Femur (tissue), 1 donor: ENCODE measurements around the gene SDCCAG8.
"Not testable (repeated sequence)": the region's sequence is repeated elsewhere in the genome, so short reads cannot be mapped to it uniquely, and the experiment has no call there.

Source experiments
- DNase-seq: peaks from one replicate; pipeline ENCODE4 v3.0.0-alpha.2; 2017

Gene SDCCAG8

DNA sequence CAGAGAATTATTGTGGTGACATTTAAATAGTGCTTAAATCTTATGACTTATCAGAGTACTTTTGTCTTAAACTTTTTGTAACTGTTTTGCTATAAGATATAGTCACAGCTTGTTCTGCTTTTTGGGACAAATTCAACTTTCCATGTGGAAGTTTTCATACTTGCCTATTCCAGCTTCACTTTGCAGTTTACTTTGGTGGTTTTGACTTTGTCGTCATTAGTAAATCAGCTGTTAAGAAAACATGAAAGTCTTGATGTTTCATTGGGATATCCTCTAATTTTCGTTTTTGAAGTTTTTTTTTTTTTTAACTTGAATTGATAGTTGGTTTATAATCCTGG lies 31.3 kb downstream of the SDCCAG8 start:
- no peak for DNase-seq

GRCh38 chr1:243287652-243288051 lies 31.8 kb downstream of the SDCCAG8 start:
- no peak for DNase-seq

GRCh38 chr1:243288062-243288461 lies 32.2 kb downstream of the SDCCAG8 start:
- DNase-seq: no peak

GRCh38 chr1:243291292-243291691 lies 35.5 kb downstream of the SDCCAG8 start:
- DNase-seq: no peak

GRCh38 chr1:243292117-243292516 lies 36.3 kb downstream of the SDCCAG8 start:
- no peak for DNase-seq

GRCh38 chr1:243293941-243294722 lies 38.3 kb downstream of the SDCCAG8 start:
- no peak for DNase-seq

DNA sequence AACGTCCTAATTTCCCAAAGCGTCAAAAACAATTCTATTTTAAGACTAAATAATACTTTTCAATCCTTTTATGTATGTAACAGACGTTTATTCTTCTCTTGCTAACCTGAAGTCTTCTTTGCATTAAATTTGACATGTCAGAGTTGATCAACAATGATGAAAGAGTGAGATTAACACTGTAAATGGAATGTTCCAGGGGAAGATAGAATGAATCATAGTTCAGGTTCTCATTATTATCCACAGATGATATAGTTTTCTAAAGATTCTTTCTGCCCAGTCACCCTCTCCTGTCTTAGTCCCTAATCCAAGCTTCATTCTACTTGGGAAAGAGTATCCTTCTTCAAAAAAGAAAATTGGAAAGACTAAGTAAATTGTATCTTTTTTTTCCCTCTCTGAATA lies 38.9 kb downstream of the SDCCAG8 start:
- DNase-seq: no peak

DNA sequence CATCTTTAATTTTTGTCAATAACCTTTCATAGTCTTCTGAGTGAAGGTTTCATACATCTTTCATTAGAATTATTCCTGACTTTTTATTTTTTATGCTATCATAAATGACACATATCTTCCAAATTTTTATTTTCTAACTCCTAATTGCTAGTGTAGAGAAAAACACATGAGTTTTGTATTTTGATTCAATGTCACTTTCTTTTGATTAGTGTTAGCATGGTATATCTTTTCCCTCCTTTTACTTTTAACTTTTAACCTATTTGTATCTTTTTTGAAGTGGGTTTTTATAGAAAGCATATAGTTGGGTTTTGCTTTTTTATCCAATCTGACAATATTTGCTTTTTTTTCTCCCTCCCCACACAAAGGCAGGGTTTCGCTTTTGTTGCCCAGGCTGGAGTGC lies 43.2 kb downstream of the SDCCAG8 start:
- no peak for DNase-seq

GRCh38 chr1:243301059-243301458 lies 45.2 kb downstream of the SDCCAG8 start:
- DNase-seq: no peak

DNA sequence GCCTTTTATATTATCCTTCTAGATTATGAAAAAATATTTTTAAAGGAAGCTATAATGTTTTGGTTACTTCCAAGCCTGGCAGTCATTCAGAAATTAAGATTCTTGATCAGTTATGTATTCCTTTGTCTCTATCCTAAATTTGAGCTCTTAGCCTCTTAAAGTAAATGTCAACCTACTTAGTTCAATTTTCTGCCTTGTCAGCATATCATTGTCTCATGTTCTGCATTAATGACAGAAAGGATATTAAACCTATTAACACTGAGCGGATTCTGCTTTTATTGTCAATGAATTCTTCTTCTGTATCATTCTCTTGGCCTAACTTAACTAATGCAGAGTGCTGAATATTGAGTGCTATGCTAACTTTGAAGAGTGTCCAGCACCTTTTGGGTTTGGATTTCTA lies 56.0 kb downstream of the SDCCAG8 start:
- no peak for DNase-seq

GRCh38 chr1:243312952-243313634 lies 57.3 kb downstream of the SDCCAG8 start:
- DNase-seq: no peak

- DNase-seq: no peak
Measured at GRCh38 chr1:243313635-243314536, 58.0 kb downstream of the SDCCAG8 start.

DNA sequence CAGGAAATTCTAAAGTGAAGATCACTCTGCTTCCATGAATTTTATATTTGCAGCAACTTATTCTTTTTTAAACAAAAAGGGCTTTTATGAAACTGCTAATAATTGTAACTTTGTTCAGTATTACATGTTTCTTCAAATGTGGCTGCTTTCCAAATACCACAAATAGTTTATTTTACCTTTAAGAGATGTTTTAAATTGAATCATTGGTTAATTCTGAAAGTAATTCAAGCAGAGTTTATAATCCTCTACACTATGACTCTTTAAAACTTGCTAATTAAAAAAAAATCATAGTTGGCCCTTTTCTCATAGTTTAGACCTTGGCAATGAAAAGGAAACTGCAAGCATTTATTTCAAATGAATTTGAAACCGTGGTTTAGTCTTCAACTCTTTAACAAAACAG lies 59.6 kb downstream of the SDCCAG8 start:
- DNase-seq: no peak

- no peak for DNase-seq
Measured at GRCh38 chr1:243315893-243316292, 60.1 kb downstream of the SDCCAG8 start.

GRCh38 chr1:243316366-243316989 lies 60.6 kb downstream of the SDCCAG8 start:
- peak; percentile 35 for DNase-seq

DNA sequence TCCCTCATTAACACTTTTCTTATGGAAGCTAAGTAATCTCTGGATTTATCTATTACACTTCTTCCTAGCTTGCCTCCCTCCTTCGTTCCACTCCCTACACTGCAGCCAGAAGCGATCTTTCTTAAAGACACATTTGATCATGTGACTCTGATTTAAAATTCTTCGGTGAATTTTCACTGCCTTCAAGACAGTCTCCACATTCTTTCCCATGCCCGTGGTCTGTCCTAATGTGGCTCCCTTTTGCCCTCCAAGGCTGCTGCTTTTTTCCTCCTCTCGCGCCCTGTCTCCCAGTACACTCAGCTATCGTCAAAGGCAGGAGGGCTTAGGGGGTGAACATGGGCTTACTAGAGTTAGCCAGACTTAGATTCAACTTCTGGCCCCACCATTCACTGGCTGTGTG lies 64.4 kb downstream of the SDCCAG8 start:
- no peak for DNase-seq

DNA sequence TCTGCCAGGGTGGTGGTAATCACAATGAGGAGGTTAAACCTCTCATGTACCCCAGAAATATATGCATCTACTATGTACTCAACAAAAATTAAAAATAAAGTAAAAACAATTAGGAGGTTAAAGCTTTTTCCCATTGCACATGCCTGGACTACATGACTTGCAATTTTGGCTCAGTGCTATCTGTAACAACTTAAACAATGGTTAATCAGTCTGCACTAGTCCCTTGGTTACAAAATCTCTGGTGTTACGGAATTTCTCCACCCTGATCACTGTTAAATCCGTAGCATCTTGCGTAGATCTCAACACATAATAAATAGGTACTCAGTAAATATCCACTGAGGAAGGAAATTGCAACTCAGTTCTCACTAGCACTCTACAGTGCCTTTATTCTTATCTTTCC lies 66.5 kb downstream of the SDCCAG8 start:
- DNase-seq: no peak

DNA sequence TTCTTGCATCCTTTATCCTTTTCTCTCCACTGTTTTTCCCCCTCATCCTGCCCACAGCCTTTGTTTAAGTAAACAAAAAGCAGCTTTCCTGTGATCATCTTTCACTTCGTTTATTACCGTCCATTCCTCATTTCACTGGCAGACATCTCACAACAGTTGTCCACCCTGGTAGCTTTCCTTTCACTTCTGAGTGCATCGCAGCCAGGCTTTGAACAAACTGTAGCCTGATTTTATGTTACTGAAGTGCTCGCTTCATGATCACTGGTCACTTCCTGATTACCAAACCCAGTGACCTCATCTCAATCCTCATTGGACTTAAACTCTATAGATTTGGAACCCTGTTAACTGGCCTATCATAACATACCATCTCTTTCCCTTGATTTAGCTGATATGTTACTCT lies 67.7 kb downstream of the SDCCAG8 start:
- DNase-seq: no peak

DNA sequence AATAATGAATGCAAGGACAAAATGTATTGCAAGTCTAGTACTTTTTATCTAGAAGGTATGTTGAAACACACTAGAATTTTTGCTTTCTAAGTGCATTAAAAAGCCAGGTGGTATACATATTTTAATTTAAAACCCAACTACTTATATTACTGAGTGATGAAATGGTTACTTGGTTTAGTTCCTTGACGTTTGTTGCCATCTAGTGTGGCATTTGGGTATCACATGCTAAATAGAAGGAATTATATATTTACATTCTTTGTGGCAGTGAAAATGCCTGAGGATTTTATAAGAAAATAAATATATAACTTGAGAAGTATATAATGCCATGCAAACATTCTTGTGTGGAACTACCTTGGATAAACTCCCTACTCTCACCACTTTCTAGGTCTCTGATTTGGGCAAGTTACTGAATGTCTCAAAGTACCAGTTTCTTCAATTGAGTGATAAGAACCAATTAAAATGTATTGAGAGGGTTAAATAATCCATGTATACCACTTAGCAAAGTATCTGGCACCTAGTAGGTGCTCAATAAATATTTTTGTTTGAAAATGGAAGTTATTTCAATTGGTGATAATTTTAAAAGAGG lies 69.6 kb downstream of the SDCCAG8 start:
- no peak for DNase-seq

DNA sequence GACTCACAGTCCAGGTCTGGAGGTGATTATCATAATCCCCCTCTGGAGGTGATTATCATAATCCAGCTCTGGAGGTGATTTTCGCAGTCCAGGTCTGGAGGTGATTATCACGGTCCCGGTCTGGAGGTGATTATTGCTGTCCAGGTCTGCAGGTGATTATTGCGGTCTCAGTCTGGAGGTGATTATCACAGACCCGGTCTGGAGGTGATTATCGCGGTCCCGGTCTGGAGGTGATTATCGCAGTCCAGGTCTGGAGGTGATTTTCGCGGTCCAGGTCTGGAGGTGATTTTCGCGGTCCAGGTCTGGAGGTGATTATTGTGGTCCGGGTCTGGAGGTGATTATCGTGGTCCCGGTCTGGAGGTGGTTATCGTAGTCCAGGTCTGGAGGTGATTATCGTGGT lies 76.6 kb downstream of the SDCCAG8 start:
- no peak for DNase-seq

DNA sequence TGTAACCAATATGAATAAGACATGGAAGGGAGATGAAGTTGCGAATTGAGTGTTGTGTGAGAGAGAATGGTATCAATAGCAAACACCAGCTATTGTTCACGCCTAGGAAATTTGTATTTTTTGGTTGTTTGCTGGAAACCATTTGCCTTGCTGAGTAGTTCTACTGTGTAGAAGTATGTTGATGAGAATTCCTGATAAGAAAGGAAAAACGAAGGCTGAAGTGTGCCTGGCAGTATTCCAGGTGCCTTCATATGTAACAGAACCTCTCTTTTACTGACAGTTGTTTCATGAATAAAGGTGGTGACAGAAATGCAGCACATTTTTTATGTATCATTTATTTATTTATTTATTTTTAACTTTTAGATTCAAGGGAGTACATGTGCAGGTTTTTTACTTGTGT lies 79.5 kb downstream of the SDCCAG8 start:
- no peak for DNase-seq

DNA sequence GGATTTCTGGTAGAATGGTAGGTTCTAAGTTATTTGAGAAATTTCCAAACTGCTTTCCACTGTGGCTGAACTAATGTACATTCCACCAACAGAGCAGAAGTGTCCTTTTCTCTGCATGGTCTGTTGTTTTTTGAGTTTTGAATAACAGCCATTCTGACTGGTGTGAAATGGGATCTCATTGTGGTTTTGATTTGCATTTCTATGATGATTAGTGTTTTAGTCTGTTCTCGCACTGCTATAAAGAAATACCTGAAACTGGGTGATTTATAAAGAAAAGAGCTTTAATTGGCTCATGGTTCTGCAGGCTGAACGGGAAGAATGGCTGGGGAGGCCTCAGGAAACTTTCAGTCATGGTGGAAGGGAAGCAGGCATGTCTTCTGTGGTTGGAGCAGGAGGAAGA lies 80.3 kb downstream of the SDCCAG8 start:
- no peak for DNase-seq

DNA sequence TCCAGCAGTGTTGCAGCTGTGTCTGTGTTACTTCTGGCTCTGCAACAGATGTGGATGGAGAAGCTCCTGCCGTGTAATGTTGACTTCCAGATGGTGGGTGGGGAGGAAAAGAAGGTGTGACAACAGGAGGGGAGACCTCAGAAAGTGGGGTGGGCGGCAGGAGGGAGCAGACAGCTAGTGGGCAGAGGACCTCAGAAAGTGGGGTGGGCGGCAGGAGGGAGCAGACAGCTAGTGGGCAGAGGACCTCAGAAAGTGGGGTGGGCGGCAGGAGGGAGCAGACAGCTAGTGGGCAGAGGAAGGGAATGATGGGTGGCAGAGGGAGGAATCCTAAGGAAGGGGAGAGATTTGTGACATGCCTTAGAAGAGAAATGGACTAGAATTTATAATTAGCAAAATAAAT lies 83.0 kb downstream of the SDCCAG8 start:
- not testable (repeated sequence) for DNase-seq
